GM18505 (cell line): ENCODE measurements around the gene PLAGL1.
A peak's percentile ranks its signal among the peaks of the same experiment; 100 is the strongest.

Experiments
- ATAC-seq: cut with Tn5 transposase; IDR thresholded peaks from one replicate; pipeline ENCODE4 v1.9.1; 2021; ENCODE audit not compliant: unreplicated experiment
- POLR2A ChIP-seq: IDR thresholded peaks from 4 replicates; pipeline ENCODE4 v1.6.1; 2011; ENCODE audit warnings: borderline replicate concordance; ENCODE audit not compliant: insufficient read depth, insufficient read length; ENCODE audit errors: extremely low read depth

Gene PLAGL1

DNA sequence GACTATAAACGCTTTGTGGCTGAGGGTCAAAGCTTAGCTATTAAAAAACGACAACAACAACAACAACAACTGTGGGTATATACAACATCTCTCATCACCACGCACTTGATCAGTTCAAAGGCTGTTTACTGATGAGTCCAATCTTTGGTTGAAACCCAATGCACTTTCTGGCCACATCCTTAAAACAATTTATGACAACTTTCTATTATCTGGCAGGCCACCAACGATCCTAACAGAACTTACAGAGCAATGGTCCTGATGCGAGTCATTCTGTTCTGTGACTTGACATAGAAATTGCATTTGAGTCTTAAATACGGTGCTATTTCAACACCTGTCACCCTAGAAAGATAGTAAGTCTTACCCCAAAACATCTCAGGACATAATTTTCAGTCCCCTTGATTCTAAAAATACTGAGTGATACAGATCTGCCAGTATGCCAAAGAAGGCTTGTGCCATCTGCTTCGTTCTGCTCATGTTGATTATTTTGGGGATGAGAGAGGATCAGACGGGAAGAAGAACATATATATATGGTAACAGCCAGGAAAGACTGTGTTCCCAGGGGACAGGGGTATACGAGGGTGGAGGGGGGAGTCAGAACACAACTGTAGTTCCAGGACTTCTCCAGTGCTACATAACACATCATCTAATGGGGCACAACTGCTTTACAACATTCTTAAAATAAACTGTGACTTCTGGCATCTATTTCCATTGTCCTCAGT, 55.8 kb downstream of the PLAGL1 start:
- TF ChIP-seq POLR2A = no peak
- no peak for ATAC-seq

DNA sequence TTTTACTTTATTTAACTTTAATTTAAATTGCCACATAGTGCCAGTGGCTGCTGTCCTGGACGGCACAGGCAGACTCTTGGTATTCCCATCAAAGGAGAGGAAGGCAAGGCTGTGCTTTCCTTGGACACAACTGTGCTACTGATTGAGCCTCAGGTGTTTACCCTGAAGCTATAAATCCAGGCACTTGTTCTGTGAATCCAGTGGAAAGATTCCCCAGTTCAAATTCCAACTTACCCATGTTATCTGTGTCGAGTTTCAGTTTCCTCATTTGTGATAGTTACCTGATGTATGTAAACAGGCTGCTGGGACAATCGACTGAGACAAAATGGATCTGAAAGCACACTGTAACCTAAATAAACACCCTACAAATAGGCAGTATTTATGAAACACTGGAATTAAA, 57.2 kb downstream of the PLAGL1 start:
- TF ChIP-seq POLR2A = no peak
- no peak for ATAC-seq

DNA sequence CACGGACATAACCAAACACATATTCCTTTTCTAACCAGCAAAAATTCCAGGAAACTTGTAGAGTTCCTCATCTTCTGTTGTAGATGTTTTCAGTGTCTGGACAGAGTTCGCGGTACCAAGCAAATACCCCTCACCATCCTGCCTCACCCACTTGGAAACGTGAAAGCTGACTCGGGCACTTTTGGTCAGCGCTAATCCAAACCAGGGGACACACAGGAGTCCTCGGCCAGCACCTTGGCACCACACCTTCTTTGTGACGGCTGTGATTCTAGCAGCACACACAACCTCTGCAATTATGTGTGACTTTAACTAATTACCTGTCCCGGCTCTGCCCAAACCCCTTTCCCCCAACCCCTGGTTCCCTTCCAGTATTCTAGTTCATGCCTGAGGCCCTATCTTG, 58.1 kb downstream of the PLAGL1 start:
- no peak for ATAC-seq
- no peak for TF ChIP-seq POLR2A

DNA sequence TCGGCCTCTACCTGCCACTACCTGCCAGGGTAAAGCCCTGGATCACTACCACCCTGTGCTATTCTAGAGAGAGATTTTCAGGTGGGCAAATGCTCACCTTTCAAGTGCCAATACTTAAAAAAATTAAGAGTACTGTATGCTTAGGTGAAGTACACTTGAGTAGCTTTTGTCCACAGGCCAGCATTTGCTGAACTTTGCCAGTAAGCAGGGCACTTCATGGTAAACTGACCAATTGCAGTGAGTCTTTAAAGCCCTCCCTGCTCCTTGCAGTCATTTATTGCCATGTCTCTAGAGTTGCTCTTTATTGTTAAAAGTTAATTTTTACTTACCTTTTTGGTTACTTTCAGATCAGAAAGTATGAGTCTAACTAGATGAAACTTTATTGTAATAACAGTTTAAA, 58.5 kb downstream of the PLAGL1 start:
- ATAC-seq = no peak
- TF ChIP-seq POLR2A = no peak

DNA sequence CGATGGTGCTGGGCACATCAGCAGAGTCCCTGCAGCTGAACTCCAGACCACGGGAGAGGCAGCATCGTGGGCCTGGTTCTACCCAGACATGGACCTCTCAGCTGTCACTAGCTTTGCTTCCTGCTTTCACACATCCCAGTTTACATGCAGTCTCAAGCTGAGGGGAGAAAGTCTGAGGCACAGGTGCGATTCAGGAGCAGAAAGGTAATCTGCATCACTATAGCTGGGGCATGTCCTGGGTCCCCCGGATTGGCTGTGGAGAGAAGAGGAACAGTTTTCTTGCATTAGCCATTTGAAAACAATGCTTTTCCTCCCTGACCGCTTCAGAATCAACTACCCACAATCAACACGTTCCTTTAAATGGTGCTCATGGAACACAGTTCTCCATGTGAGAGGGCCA, 59.9 kb downstream of the PLAGL1 start:
- no peak for TF ChIP-seq POLR2A
- no peak for ATAC-seq

DNA sequence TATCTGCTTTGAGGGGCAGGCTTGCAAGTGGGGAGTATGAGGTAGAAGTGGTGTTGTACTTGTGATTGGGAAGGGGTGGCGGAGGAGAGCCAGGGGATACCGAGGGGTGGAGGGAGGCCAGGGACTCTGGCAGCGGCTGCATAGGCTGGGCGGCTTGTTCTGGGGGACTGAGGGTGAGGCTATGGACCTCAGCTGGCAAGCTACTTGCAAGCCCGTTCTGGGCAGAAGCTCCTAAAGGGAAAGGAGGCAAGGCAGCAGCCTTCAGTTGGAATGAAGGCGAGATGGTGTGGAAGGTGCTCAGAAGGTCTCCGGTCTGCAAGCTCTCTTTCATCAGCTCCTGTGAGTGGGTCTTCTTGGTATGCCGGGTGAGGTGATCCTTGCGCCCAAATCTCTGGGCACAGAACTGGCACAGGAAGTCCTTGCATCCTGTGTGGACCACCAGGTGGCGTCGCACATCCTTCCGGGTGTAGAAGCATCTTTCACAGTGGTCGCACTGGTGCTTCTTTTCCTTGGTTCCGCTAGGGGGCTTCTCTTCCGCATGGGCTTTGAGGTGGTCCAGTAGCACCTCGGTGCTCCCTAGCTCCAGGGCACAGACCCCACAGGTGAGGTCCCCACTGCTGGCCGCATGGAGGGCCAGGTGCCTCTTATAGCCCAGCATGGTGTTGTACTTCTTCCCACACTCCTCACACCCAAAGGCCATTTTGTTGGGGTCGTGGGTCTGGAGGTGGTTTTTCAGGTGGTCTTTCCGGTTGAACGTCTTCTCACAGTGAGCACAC, 66.0 kb downstream of the PLAGL1 start:
- ATAC-seq = peak; percentile 57
- TF ChIP-seq POLR2A = no peak

DNA sequence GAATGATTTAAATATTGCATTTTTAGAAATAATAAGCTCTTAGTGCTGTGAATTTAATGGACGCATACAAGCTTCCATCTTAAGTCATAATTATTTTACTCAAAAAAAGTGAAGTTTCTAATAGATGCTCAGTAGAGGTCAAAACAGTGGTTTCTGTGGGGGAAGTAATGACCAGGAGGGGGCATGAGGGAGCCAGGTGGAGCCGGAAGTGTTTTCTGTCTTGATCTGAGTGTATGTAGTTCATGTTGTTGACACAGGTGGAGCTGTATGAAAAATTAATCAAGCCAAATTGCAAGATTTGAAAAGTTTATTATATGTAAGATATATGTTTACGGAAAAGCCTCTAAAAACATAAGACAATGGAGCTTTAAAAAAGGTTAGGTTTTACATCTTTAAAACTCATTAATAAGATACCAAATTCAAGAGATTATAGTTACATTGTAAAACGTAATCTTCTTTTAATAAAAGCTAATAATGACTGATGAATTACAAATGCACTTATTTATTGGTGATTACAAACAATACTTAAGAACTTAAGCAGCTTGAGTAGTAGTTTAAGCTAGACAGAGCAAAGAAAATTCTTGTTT, 68.0 kb downstream of the PLAGL1 start:
- ATAC-seq = peak; percentile 94

DNA sequence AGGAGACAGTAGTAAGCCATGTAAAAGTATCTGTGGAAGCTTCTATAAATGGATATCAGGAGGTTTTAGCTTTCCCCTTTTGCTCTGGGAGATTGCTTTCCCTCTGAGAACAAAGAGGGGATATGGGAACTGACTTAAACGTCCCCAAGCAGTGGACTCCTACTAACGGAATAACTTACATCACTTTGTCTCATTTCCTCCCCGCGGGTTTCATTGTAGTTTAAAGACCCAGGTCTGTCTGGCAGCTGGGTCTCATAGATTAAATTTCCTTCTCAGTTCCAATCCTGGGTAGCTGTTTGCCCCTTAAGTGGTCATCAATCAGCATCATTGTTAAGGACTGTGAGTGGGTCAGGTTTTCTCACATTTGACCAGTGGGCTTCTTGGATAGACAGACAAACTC, 68.7 kb downstream of the PLAGL1 start:
- no peak for ATAC-seq
- TF ChIP-seq POLR2A = no peak

More for the DNA sequence above, 68.0 kb downstream of the PLAGL1 start:
- no peak for TF ChIP-seq POLR2A

DNA sequence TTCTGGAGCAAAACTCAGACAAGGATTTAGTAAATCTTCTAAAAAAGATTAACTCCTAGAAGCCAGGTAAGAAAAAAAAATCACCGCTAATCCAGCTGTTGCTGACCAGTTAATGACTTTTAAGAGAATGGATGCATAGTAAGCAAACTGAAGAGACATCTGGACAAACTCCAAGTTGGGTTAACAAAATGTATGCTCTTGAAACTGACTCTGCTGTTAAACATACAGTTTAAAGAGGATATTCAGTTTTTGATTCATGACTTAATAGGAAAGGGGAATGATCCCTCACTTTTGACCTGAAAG, 70.4 kb downstream of the PLAGL1 start:
- no peak for ATAC-seq
- TF ChIP-seq POLR2A = no peak

DNA sequence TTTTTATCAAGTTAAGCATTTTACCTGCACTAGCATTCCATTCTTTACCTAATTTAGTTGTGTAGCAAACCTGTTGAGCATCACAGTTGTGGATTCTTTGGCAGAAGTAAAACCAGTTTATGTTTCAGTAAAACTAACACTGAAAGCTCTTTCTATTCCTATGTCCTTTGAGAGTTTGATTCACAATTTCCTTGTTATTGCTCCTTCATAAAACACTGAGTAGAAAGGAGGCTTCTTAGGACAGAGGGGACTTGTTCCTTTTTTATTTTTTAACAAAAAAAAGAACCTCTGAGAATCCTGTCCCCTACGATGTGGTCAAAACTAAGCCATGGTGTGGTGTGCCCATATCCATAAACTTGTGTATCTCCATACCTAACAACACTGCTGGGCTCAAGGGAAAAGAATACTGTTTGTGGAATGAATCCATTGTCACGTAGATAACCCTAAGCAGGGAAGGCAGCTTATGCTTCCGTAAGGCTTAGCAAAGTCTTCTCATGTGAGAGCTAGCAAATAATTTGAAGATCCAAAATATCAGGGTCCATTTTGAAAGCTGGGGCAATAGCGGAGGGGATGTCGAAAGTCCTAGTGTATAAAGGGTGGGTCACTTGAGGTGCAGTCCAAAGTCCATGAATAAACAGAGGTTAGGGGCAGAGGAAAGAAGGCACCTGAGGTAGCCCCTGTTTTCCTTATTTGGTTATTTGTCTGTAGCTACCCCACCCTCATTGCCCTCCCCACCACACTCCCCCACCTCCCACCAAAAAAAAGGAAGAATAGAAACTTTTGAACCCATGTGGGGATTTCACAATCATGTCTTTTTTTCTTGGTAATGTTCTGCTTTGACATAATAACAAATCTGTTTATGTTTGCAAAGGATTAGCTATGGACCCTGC, 71.0 kb downstream of the PLAGL1 start:
- no peak for ATAC-seq
- TF ChIP-seq POLR2A = no peak

DNA sequence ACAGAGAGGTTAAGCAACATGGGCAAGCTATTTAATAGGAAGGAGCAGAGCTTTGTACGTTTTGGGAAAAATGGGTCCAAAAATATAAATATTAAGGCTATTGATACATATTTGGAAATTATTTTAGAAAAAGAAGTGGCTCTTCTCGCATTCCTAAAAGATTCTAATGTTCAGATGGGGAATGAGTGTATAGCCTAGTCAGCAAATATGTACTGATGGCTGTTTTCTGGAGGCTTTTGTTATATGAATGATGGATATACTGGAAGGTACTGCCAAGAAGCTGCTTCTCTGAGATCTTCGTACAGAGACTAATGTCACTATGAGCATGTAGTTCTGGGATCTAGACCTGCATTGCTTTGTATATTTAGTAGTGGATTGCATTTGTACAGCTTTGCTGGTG, 71.7 kb downstream of the PLAGL1 start:
- TF ChIP-seq POLR2A = no peak

DNA sequence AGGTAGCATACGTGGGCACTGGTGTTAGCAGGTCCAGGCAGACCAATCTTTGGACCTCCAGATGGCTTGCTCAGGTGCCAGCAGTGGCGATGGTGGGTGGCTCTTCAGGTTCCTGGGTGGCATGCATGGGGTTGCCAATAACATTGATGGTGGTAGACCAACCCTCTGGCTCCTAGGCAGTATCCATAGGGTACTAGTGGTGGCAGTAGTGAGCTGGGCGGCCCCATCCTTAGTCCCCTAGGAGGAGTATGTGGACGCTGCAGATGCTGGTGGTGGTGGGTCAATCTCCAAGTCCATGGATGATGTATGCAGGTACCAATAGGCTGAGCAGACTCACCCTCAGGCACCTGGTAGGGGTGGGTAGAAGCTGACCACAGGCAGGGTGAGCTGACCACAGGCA, 73.2 kb downstream of the PLAGL1 start:
- no peak for TF ChIP-seq POLR2A
- ATAC-seq = no peak

More for the DNA sequence above, 71.7 kb downstream of the PLAGL1 start:
- no peak for ATAC-seq

DNA sequence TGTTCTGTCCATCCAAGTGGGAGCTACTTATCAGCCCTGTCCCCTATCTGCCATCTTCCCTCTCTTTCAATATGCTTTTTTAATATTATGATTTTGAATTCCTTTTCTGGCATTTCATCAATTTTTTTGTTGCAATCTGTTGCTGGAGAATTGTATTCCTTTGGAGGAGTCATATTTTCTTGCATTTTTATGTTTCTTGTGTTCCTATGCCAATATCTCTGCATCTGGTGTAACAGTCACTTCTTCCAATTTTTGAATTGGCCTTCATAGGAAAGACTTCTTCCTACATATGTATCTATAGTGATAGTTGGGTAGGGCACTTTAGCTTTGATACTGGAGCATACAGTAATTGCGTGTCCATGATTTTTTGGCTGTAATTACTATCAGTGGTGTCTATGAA, 73.7 kb downstream of the PLAGL1 start:
- TF ChIP-seq POLR2A = no peak
- ATAC-seq = no peak
